Measurements from ENCODE around the gene MEST.

Gene MEST

GRCh38 chr7:130491841-130492522 lies at the start of gene MEST:
TSS of gene MEST (plus strand) at chr7:130492085. CDS start at chr7:130492314, 229 bp downstream.
- ATAC-seq: peak; percentile 36
- TF ChIP-seq ESRRG (CRISPR knock-in tag; IDR thresholded peaks at IDR 0.05) (no peak), CREB5 (CRISPR knock-in tag; IDR thresholded peaks at IDR 0.05; ENCODE audit: low read depth) (no peak), ZFP30 (CRISPR knock-in tag; IDR thresholded peaks at IDR 0.05) (no peak), ZFP3 (CRISPR knock-in tag; IDR thresholded peaks at IDR 0.05) (no peak), ISL1 (CRISPR knock-in tag; IDR thresholded peaks at IDR 0.05) (no peak), BACH2 (CRISPR knock-in tag; IDR thresholded peaks at IDR 0.05; ENCODE audit: borderline replicate concordance) (no peak), RARB (CRISPR knock-in tag; IDR thresholded peaks at IDR 0.05) (no peak), TSHZ2 (CRISPR knock-in tag; IDR thresholded peaks at IDR 0.05) (no peak), ARNTL (CRISPR knock-in tag; IDR thresholded peaks at IDR 0.05; ENCODE audit: borderline replicate concordance, low read depth) (no peak), ZC3H10 (CRISPR knock-in tag; IDR thresholded peaks at IDR 0.05) (no peak), CSDC2 (CRISPR knock-in tag; IDR thresholded peaks at IDR 0.05) (no peak), TOX (CRISPR knock-in tag; IDR thresholded peaks at IDR 0.05; ENCODE audit: borderline replicate concordance) (no peak), CSRNP3 (CRISPR knock-in tag; IDR thresholded peaks at IDR 0.05) (no peak), ZNF8 (CRISPR knock-in tag; IDR thresholded peaks at IDR 0.05) (no peak), ZNF565 (CRISPR knock-in tag; conservative IDR thresholded peaks at IDR 0.05; ENCODE audit: low read depth) (no peak), OSR1 (CRISPR knock-in tag; IDR thresholded peaks at IDR 0.05) (no peak), POU6F1 (CRISPR knock-in tag; IDR thresholded peaks at IDR 0.05; ENCODE audit: borderline replicate concordance, low read depth) (no peak), TCF4 (CRISPR knock-in tag; IDR thresholded peaks at IDR 0.05; ENCODE audit: borderline replicate concordance) (no peak), PPARA (CRISPR knock-in tag; IDR thresholded peaks at IDR 0.05; ENCODE audit: borderline replicate concordance) (no peak)

GRCh38 chr7:130442601-130443000 lies 49.3 kb upstream of the MEST start:
- TF ChIP-seq ESRRG (CRISPR knock-in tag; IDR thresholded peaks at IDR 0.05): no peak
- no peak for TF ChIP-seq CREB5 (CRISPR knock-in tag; IDR thresholded peaks at IDR 0.05; ENCODE audit: low read depth)
- TF ChIP-seq SNAI2 (CRISPR knock-in tag; IDR thresholded peaks at IDR 0.05): no peak
- TF ChIP-seq GLIS3 (CRISPR knock-in tag; IDR thresholded peaks at IDR 0.05): no peak
- TF ChIP-seq PPARA (CRISPR knock-in tag; IDR thresholded peaks at IDR 0.05; ENCODE audit: borderline replicate concordance): no peak
- ATAC-seq: no peak

GRCh38 chr7:130444234-130444633 lies 47.7 kb upstream of the MEST start:
- ATAC-seq: no peak
- no peak for TF ChIP-seq OSR1 (CRISPR knock-in tag; IDR thresholded peaks at IDR 0.05)
- no peak for TF ChIP-seq POU6F1 (CRISPR knock-in tag; IDR thresholded peaks at IDR 0.05; ENCODE audit: borderline replicate concordance, low read depth)
- TF ChIP-seq CREB5 (CRISPR knock-in tag; IDR thresholded peaks at IDR 0.05; ENCODE audit: low read depth): no peak
- TF ChIP-seq PPARA (CRISPR knock-in tag; IDR thresholded peaks at IDR 0.05; ENCODE audit: borderline replicate concordance): no peak
- no peak for TF ChIP-seq ZNF565 (CRISPR knock-in tag; conservative IDR thresholded peaks at IDR 0.05; ENCODE audit: low read depth)
- no peak for TF ChIP-seq TSHZ2 (CRISPR knock-in tag; IDR thresholded peaks at IDR 0.05)
- no peak for TF ChIP-seq ZNF8 (CRISPR knock-in tag; IDR thresholded peaks at IDR 0.05)
- TF ChIP-seq TOX (CRISPR knock-in tag; IDR thresholded peaks at IDR 0.05; ENCODE audit: borderline replicate concordance): no peak

Data from SK-N-SH treated with all-trans-retinoic acid at 6 μM for 48 hours (cell line).